MCF 10A (cell line): ENCODE measurements around the gene TOR4A. TPM values are rescaled to one million over a fixed set of nuclear protein-coding genes. Genes with fewer than 3 reads are reported as not detected.
"Not testable (repeated sequence)": the region's sequence is repeated elsewhere in the genome, so short reads cannot be mapped to it uniquely, and the experiment has no call there.

Experiments
- BruUV-seq: library from RNA; stranded (reverse); fragments of 400-500 nt; replicated peaks from 2 replicates; lab custom pipeline; 2021; lab: Mats Ljungman, UMichigan
- CTCF ChIA-PET: fragments of 300-600 bp; sonication (Branson Sonifier 250); formaldehyde crosslinking; extraction: SDS; loops from one replicate; lab custom pipeline; 2021; ENCODE audit warnings: antibody characterized with exemption, inconsistent platforms; lab: Yijun Ruan, JAX
- POLR2A ChIA-PET: fragments of 300-600, 350-650 bp; sonication (Branson Sonifier 250); formaldehyde crosslinking; extraction: SDS; loops from one replicate; lab custom pipeline; 2020; ENCODE audit warnings: antibody characterized with exemption, inconsistent platforms; lab: Yijun Ruan, JAX
- DNase-seq: peaks from one replicate; pipeline ENCODE4 v3.0.0-alpha.2; 2018; ENCODE audit not compliant: unreplicated experiment
- H3K27ac Mint-ChIP-seq: one replicate; pipeline ENCODE4 v1.8.0; 2022; ENCODE audit warnings: mild to moderate bottlenecking, low read depth, mixed read lengths; ENCODE audit not compliant: unreplicated experiment
- H3K27me3 Mint-ChIP-seq: one replicate; pipeline ENCODE4 v1.8.0; 2022; ENCODE audit warnings: mixed read lengths; ENCODE audit not compliant: insufficient read depth, unreplicated experiment
- H3K36me3 Mint-ChIP-seq: one replicate; pipeline ENCODE4 v1.8.0; 2022; ENCODE audit warnings: mild to moderate bottlenecking, moderate library complexity, mixed read lengths; ENCODE audit not compliant: insufficient read depth, unreplicated experiment
- H3K4me1 Mint-ChIP-seq: one replicate; pipeline ENCODE4 v1.8.0; 2022; ENCODE audit warnings: mixed read lengths; ENCODE audit not compliant: insufficient read depth, unreplicated experiment
- H3K4me3 Mint-ChIP-seq: one replicate; pipeline ENCODE4 v1.8.0; 2022; ENCODE audit warnings: mild to moderate bottlenecking, moderate library complexity, mixed read lengths; ENCODE audit not compliant: unreplicated experiment
- H3K9me3 Mint-ChIP-seq: one replicate; pipeline ENCODE4 v1.8.0; 2022; ENCODE audit warnings: mixed read lengths; ENCODE audit not compliant: unreplicated experiment
- intact Hi-C: fragments of 100-400 bp; cut with micrococcal nuclease; formaldehyde crosslinking; loops from 2 replicates; pipeline ENCODE4 v1.14.1; 2022
- total RNA-seq: library from RNA; stranded (reverse); gene quantifications from 2 replicates; pipeline ENCODE4 v1.2.3, GENCODE V29; 2022
- TF ChIP-seq, protein P1 (sequence below): fragments of 200-600 bp; IDR thresholded peaks from one replicate; pipeline ENCODE4 v1.8.0; 2022; ENCODE audit warnings: antibody characterized with exemption, mild to moderate bottlenecking; ENCODE audit not compliant: unreplicated experiment

Gene TOR4A
- total RNA-seq, 1 experiment from 2014 or later: 21.9 TPM

DNA sequence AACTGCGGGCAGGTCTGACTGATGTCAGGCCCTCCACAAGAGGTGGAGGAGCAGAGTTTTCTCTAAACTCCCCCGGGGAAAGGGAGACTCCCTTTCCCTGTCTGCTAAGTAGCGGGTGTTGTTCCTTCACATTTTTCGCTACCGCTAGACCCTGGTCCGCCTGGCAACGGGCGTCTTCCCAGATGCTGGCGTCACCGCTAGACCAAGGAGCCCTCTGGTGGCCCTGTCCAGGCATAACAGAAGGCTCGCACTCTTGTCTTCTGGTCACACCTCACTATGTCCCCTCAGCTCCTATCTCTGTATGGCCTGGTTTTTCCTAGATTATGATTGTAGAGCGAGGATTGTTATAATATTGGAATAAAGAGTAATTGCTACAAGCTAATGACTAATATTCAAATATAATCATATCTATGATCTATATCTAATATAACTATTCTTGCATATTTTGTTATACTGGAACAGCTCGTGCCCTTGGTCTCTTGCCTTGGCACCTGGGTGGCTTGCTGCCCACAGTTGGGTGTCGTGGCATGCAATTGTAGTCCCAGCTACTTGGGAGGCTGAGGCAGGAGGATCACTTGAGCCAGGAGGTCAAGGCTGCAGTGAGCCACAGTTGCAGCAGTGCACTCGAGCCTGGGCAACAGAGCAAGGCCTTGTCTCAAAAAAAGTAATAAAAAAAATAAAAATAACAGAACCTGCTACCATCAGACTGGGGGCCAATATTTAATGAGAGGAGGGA is 15.2 kb upstream of the TOR4A start:
- peak; percentile 36 for DNase-seq
- H3K9me3 Mint-ChIP-seq, H3K4me1 Mint-ChIP-seq, BruUV-seq, intact Hi-C loops, H3K27ac Mint-ChIP-seq, H3K4me3 Mint-ChIP-seq, H3K27me3 Mint-ChIP-seq: not testable (repeated sequence)
- peaks cover 60% of the 10 kb centered on the region for H3K36me3 Mint-ChIP-seq
- ChIA-PET CTCF (interaction anchor here (0.6 to 1.1 kb wide), 3 partner anchors 12 to 47 kb away, joined by 3 to 4 read pairs (median 3); no protein-coding TSS in a partner anchor), POLR2A (interaction anchor here (0.6 to 1.9 kb wide), 2 partner anchors 22 to 45 kb away, joined by 3 to 9 read pairs; partner anchors contain the start of gene TUBB4B)
- TF ChIP-seq, protein P1, sequence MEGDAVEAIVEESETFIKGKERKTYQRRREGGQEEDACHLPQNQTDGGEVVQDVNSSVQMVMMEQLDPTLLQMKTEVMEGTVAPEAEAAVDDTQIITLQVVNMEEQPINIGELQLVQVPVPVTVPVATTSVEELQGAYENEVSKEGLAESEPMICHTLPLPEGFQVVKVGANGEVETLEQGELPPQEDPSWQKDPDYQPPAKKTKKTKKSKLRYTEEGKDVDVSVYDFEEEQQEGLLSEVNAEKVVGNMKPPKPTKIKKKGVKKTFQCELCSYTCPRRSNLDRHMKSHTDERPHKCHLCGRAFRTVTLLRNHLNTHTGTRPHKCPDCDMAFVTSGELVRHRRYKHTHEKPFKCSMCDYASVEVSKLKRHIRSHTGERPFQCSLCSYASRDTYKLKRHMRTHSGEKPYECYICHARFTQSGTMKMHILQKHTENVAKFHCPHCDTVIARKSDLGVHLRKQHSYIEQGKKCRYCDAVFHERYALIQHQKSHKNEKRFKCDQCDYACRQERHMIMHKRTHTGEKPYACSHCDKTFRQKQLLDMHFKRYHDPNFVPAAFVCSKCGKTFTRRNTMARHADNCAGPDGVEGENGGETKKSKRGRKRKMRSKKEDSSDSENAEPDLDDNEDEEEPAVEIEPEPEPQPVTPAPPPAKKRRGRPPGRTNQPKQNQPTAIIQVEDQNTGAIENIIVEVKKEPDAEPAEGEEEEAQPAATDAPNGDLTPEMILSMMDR: peak; percentile 31

DNA sequence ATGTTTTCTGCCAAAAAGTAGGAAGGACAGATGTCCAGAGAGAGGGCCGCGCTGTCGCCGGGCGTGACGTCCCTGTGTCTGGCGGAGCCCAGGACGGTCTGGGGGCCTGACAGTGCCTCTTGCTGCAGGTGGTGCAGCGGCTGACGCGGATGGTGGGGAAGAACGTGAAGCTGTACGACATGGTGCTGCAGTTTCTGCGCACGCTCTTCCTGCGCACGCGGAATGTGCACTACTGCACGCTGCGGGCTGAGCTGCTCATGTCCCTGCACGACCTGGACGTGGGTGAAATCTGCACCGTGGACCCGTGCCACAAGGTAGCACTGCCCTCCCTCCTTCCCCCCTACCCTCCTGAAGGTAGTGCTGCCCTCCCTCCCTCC is 14.6 kb upstream of the TOR4A start:
- DNase-seq: no peak
- BruUV-seq: no TSS peak
- Mint-ChIP-seq H3K27me3 (no peaks in the 10 kb centered on the region), H3K27ac (no peak overlapping the region), H3K36me3 (peaks cover 55% of the 10 kb centered on the region), H3K9me3 (no peaks in the 10 kb centered on the region), H3K4me1 (peaks cover 5% of the 10 kb centered on the region), H3K4me3 (no peak overlapping the region)
- CTCF ChIA-PET: interaction anchor here (0.6 to 1.1 kb wide), 2 partner anchors 12 to 91 kb away, joined by 3 read pairs; no protein-coding TSS in a partner anchor
- intact Hi-C loops: no loop called here
- TF ChIP-seq, protein P1: no peak
- POLR2A ChIA-PET: interaction anchor here (0.5 kb wide), 1 partner anchor 9 kb away, joined by 3 read pairs; no protein-coding TSS in a partner anchor

DNA sequence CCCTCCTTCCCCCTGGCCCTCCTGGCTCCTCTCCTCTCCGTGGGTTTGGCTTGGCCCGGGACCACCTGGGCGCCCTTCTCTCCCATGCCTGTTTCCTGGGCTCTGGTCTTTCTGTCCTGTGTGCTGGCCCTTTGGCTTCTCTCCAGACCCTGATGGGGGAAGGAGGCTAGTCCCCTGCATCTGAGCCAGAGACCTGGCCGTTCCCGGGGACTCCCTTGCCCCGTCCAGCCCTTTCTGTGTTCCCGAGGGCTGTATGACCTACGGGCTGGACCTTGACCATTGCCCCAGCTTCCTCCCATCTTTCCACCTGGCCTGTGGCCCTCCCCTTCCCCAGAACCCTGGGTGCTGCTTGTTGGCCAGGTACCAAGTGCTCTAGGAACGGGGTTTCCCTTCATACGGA is 14.0 kb upstream of the TOR4A start:
- TF ChIP-seq, protein P1: no peak
- H3K4me3 Mint-ChIP-seq: no peak overlapping the region
- BruUV-seq: no TSS peak
- H3K27ac Mint-ChIP-seq: no peak overlapping the region
- intact Hi-C loops: no loop called here
- H3K4me1 Mint-ChIP-seq: peaks cover 7% of the 10 kb centered on the region
- ChIA-PET POLR2A (interaction anchor here (0.5 kb wide), 1 partner anchor 8 kb away, joined by 3 read pairs; no protein-coding TSS in a partner anchor), CTCF (interaction anchor here (0.6 to 1.1 kb wide), 3 partner anchors 11 to 196 kb away, joined by 3 to 4 read pairs (median 3); no protein-coding TSS in a partner anchor)
- peaks cover 49% of the 10 kb centered on the region for H3K36me3 Mint-ChIP-seq
- no peaks in the 10 kb centered on the region for H3K9me3 Mint-ChIP-seq
- DNase-seq: no peak
- H3K27me3 Mint-ChIP-seq: no peaks in the 10 kb centered on the region

DNA sequence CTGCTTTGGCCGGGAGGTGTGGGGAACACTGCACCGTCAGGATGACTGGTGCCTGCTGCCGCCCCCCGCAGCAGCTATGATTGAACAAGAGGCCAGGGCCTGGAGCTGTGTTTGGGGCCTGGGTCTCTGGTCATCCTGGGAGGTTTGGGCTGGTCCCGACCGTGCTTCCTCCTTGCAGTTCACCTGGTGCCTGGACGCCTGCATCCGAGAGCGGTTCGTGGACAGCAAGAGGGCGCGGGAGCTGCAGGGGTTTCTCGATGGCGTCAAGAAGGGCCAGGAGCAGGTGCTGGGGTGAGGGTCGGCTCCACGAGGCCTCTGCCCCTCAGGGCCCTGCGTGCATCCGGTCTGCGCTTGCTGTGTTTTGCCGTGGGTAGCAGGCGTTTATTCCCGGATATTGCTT is 13.5 kb upstream of the TOR4A start:
- Mint-ChIP-seq H3K27ac (no peak overlapping the region), H3K4me1 (peaks cover 12% of the 10 kb centered on the region), H3K9me3 (no peaks in the 10 kb centered on the region), H3K36me3 (peaks cover 43% of the 10 kb centered on the region), H3K4me3 (no peak overlapping the region), H3K27me3 (no peaks in the 10 kb centered on the region)
- TF ChIP-seq, protein P1: no peak
- no peak for DNase-seq
- no TSS peak for BruUV-seq
- POLR2A ChIA-PET: interaction anchor here (1.9 kb wide), 1 partner anchor 10 kb away, joined by 4 read pairs; no protein-coding TSS in a partner anchor
- CTCF ChIA-PET: interaction anchor here (0.7 kb wide), 1 partner anchor 23 kb away, joined by 3 read pairs; the partner anchor contains the start of gene TUBB4B
- intact Hi-C loops: no loop called here
